ENCODE results near the gene VWF.

Gene VWF

GRCh38 chr12:6056406-6057240, 67.8 kb downstream of the VWF start:
- FAIRE-seq, result no peak

DNA sequence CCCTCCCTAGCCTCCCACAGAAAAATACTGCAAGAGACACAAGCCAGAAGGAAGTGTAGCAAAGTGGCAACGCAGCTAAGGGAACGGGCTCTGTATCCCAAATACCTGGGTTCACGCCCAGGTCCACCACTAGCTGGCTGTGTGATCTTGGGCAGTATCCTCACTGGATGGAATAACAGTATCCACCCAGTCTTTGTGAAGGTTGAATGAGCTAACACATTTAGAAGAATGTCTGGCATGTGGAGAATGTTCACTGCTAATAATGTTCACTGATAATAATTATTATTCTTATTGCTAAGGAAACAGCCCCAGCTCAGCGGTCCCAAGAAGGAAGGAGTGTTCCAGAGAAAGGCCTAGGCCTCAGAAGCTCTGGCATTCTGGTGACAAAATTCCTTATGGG, 70.9 kb downstream of the VWF start:
- FAIRE-seq, result no peak

GRCh38 chr12:6052940-6053329, 71.5 kb downstream of the VWF start:
- FAIRE-seq, result no peak

GRCh38 chr12:6052206-6052939, 72.1 kb downstream of the VWF start:
- no peak for FAIRE-seq

GRCh38 chr12:6049992-6050391, 74.5 kb downstream of the VWF start:
- no peak for FAIRE-seq

GRCh38 chr12:6049587-6049986, 74.9 kb downstream of the VWF start:
- no peak for FAIRE-seq

DNA sequence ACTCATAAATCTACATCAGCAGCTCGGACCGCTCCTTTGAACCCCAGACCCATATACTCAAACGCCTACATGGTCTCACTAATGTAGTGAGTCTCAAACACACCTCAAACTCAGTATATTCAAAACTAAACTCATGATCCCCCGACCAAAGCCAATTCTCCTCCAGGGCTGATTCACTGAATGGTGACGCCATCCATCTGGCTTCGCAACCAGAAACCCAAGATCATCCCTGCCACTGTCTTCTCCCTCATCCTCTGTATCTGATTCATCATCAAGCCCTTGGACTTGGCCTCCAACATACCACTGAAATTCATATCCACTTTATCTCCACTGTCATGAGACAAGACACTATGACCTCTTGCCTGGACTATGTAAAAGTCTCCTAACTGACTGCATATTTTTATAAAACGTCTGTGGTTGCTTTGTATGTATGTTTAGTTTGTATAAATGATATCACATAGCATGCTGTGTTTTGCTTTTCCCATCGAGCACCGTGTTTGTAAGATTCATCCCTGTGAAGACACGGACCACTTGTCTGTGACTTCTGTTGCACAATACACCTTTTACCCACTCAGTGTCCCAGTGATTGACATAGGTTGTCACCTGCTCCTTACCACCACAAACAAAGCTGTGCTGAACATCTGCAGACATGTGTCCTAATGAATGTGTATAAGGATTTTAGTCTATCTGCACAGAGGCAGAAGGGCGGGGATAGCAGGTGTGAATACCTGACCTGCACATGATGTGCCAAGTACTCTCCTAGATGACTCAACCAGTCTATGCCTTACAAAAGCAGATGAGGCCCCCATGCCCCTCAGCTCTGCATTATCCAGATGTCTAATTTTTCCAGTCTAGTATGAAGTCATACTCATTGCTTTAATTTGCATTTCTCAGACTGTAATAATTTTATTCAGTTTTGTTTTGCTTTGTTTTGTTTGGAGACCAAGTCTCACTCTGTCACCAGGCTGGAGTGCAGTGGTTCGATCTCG, 76.9 kb downstream of the VWF start:
- no peak for FAIRE-seq

DNA sequence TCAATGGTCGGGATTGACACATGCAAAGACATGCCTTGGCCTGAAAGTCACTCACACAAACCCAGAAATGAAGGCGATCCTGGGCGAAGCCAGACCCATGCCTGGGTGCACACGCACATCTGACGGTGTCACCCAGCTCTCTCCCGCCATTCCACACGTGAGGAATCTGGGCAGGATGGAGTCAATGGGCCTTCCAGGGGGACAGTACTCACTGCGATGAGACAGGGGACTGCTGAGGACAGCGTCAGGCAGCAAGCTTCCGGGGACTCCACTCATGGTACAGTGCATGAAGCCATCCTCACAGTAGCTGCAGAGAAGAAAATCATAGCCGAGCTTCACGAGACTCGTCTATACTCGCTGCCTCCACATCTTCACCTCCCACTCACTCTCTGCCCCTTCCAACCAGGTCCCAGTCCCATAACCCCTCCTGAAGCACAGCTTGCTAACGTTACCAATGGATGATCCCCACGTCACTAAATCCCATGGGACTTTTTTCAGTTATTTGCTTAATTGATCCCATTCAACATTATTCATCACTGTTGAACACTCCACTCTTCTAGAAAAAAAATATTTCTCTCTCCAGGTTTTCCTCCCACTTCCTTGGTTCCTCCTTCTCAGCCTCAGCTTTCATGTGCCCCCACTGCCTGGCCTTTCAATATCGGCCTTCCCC, 77.8 kb downstream of the VWF start:
- no peak for FAIRE-seq

- FAIRE-seq, result no peak
Measured at GRCh38 chr12:6045438-6045837, 79.0 kb downstream of the VWF start.

DNA sequence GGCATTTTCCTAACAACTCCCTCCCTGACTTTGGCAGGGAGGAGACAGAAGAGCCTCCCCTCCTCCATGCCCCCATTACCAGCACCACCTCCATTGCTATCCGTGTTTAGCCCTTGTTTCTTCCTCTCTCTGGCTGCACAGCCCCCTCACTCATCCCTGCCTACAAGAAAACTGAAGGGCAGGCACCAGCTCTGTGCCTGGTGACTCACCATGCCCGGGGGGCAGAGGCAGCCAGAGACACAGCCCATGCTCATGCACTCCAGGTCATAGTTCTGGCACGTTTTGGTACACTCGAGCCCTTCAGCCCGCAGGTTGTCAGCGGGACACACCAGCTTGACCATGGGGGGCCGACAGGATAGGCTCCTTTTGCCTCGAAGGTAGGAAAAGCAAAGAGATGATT, 80.4 kb downstream of the VWF start:
- no peak for FAIRE-seq

- FAIRE-seq, result no peak
Measured at GRCh38 chr12:6042446-6042845, 82.0 kb downstream of the VWF start.

DNA sequence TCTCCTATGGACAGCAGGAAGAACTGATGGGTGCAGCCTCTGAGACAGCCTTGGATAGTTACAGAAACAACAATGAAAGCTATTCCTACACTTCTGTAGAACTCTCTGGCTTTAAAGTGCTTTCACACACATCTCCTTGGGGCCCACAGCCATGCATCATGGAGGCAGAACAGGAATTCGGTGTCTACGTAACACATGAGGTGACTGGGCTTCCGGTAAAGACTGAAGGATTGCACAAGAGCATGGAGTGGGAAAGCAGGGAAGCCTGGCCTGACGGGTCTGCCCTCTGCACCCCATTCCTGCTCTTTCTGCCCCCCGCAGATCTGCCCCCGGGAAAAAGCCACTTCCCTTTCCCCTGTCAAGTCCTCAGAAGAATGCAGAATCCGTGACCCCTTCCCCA, 82.6 kb downstream of the VWF start:
- no peak for FAIRE-seq

DNA sequence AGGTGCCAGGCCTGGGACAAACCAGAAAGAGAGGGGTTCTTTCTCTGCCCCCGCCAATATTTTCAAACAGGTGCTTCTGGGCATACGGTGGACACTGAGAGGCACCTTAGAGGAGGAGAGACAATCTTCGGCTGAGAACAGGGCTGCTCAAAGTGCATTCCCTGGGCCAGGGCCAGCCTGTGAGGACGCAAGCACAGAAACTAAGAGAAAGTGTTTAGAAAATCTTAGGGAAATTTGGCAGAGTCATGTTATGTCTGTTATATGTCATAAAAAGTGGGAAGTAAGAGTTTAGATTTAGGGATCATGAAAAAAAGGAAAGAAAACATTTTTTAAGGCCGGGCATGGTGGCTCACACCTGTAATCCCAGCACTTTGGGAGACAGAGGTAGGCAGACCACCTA, 83.7 kb downstream of the VWF start:
- no peak for FAIRE-seq

DNA sequence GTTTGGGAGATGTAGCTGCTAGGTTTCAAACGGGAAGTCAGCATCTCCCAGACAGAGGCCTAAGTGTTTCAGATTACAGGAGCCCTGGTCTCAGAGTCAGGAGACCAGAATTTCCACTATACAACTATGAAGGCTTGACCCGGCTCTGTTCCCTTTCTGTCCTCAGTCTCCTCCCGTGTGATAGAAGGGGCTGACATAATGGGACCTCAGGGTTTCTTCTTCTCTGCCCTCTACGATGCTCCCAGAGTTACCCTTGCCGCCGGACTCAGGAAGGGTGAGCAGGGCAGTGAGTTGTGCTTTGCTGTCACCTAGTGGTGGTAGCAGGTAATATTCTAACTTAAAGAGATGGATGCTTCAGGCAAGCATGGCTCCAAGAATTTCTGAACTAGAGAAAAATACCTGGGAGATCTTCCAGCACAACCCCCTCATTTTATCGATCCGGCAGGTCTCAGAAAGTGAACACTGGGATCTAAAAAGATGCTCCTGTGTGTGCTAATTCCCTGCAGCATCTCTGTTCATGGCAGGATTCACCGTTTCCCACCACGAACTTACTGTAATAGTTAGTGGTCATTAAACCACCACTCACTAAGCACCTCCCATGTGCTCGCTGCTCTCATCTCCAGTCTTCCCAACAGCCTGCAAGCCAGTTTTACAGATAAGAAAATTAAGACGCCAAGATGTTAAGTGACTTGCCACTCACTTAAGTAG, 84.4 kb downstream of the VWF start:
- peak; percentile 55 for FAIRE-seq

- FAIRE-seq, result peak; percentile 62
Measured at GRCh38 chr12:6038160-6038559, 86.3 kb downstream of the VWF start.

DNA sequence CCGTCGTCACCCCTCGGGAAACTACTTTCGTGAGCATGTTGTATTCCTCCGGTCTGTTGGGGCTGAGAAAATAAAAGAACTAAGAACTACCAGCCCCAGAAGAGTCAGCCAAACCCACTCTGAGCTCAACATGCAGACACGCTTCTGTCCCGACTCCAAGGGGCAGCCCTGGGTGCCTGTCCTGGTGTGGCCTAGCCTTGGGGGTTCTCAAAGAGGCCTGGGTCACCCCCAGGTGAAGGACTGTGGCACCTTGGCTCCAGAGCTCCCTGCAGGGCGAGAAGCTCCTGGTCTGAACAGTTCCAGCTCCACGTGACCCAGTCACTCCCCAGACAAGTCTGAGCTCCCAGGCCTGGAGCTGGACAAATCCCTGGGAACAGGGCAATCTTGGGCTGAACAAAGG, 87.0 kb downstream of the VWF start:
- no peak for FAIRE-seq

- FAIRE-seq, result no peak
Measured at GRCh38 chr12:6036509-6036908, 88.0 kb downstream of the VWF start.

GRCh38 chr12:6034596-6034995, 89.9 kb downstream of the VWF start:
- no peak for FAIRE-seq

GRCh38 chr12:6033546-6033945, 90.9 kb downstream of the VWF start:
- FAIRE-seq, result no peak

DNA sequence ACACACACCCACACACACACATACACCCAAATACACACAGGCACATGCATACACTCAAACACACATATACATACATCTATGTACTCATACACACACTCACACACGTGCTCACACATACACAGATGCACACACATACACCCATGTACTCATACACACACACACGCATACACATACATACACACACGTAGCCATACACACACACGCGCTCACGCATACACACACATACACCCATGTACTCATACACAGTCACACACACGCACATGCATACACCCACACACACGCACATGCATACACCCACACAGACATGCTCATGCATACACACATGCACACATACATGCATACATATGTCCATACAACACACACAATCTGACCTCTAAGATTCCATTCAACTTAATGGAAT, 91.7 kb downstream of the VWF start:
- FAIRE-seq, result no peak

DNA sequence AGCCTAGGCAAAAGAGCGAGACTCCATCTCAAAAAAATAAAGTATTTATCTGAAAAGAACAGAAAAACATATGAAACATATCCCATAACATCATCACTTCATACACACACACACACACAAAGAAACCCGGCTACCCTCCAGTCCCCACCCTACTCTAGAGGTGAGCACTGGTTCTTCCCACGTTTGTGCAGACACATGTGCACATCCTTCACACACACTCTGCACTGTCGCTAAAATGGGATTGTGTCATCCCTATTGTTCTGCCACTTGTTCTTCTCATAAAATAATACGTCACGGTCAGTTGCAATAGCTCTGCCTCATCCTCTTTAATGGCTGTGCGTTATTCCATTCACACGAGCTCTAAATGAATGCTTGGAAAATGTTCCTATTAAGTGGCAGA, 93.5 kb downstream of the VWF start:
- FAIRE-seq, result no peak

DNA sequence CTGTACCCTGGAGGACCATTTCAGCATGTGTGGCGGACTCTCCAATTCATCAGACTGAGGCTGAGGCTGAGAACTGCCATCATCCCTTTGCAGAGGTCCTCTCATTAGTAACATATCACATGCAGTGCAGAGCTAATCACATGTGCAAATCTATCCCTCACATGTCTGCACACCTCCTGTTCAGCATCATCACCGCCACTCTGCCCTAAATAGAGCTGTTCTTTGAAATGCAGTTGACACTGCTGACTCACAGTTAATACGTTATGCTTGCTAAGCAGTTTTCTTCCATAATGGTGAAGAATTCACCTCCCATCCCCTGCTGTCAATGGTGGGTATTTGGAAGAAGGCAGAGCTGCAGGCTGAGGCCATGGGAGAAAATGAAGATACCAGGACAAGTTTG, 94.4 kb downstream of the VWF start:
- no peak for FAIRE-seq

Data from A204.1 (cell line).